ENCODE results near the gene NDST3.

The NDST3 gene

GRCh38 chr4:118036336-118036735 is 2.0 kb downstream of the NDST3 start:
- no peak for TF ChIP-seq GATA2 (IDR thresholded peaks at IDR 0.05; ENCODE audit: low read depth, low read length)
- TF ChIP-seq GATA3 (IDR thresholded peaks at IDR 0.05; ENCODE audit: low read depth, low read length) = no peak

- TF ChIP-seq GATA2 (IDR thresholded peaks at IDR 0.05; ENCODE audit: low read depth, low read length) = no peak
- no peak for TF ChIP-seq GATA3 (IDR thresholded peaks at IDR 0.05; ENCODE audit: low read depth, low read length)
These were observed 3.7 kb downstream of the NDST3 start for GRCh38 chr4:118037955-118038354.

- TF ChIP-seq GATA3 (IDR thresholded peaks at IDR 0.05; ENCODE audit: low read depth, low read length) (no peak), GATA2 (IDR thresholded peaks at IDR 0.05; ENCODE audit: low read depth, low read length) (no peak)
These were observed 12.0 kb downstream of the NDST3 start for GRCh38 chr4:118046323-118046722.

- TF ChIP-seq GATA2 (IDR thresholded peaks at IDR 0.05; ENCODE audit: low read depth, low read length) (no peak), GATA3 (IDR thresholded peaks at IDR 0.05; ENCODE audit: low read depth, low read length) (no peak)
These were observed 12.8 kb downstream of the NDST3 start for GRCh38 chr4:118047043-118047442.

- TF ChIP-seq GATA3 (IDR thresholded peaks at IDR 0.05; ENCODE audit: low read depth, low read length) (no peak), GATA2 (IDR thresholded peaks at IDR 0.05; ENCODE audit: low read depth, low read length) (no peak)
These were observed 24.7 kb downstream of the NDST3 start for GRCh38 chr4:118058955-118059354.

- TF ChIP-seq GATA2 (IDR thresholded peaks at IDR 0.05; ENCODE audit: low read depth, low read length) (no peak), GATA3 (IDR thresholded peaks at IDR 0.05; ENCODE audit: low read depth, low read length) (no peak)
These were observed 25.1 kb downstream of the NDST3 start for GRCh38 chr4:118059397-118059796.

GRCh38 chr4:118076958-118077766 is 42.9 kb downstream of the NDST3 start:
- TF ChIP-seq GATA2 (IDR thresholded peaks at IDR 0.05; ENCODE audit: low read depth, low read length) = no peak
- no peak for TF ChIP-seq GATA3 (IDR thresholded peaks at IDR 0.05; ENCODE audit: low read depth, low read length)

GRCh38 chr4:118077767-118078105 is 43.5 kb downstream of the NDST3 start:
- no peak for TF ChIP-seq GATA3 (IDR thresholded peaks at IDR 0.05; ENCODE audit: low read depth, low read length)

GRCh38 chr4:118081434-118081833 is 47.1 kb downstream of the NDST3 start:
- no peak for TF ChIP-seq GATA2 (IDR thresholded peaks at IDR 0.05; ENCODE audit: low read depth, low read length)
- TF ChIP-seq GATA3 (IDR thresholded peaks at IDR 0.05; ENCODE audit: low read depth, low read length) = no peak

GRCh38 chr4:118082182-118082581 is 47.9 kb downstream of the NDST3 start:
- TF ChIP-seq GATA2 (IDR thresholded peaks at IDR 0.05; ENCODE audit: low read depth, low read length) = no peak
- TF ChIP-seq GATA3 (IDR thresholded peaks at IDR 0.05; ENCODE audit: low read depth, low read length) = no peak

GRCh38 chr4:118085700-118086099 is 51.4 kb downstream of the NDST3 start:
- TF ChIP-seq GATA3 (IDR thresholded peaks at IDR 0.05; ENCODE audit: low read depth, low read length) = no peak
- TF ChIP-seq GATA2 (IDR thresholded peaks at IDR 0.05; ENCODE audit: low read depth, low read length) = no peak

- TF ChIP-seq GATA2 (IDR thresholded peaks at IDR 0.05; ENCODE audit: low read depth, low read length) (no peak), GATA3 (IDR thresholded peaks at IDR 0.05; ENCODE audit: low read depth, low read length) (no peak)
These were observed 52.1 kb downstream of the NDST3 start for GRCh38 chr4:118086344-118086743.

GRCh38 chr4:118087366-118087765 is 53.1 kb downstream of the NDST3 start:
- no peak for TF ChIP-seq GATA3 (IDR thresholded peaks at IDR 0.05; ENCODE audit: low read depth, low read length)
- TF ChIP-seq GATA2 (IDR thresholded peaks at IDR 0.05; ENCODE audit: low read depth, low read length) = no peak

GRCh38 chr4:118099106-118099505 is 64.8 kb downstream of the NDST3 start:
- no peak for TF ChIP-seq GATA2 (IDR thresholded peaks at IDR 0.05; ENCODE audit: low read depth, low read length)
- TF ChIP-seq GATA3 (IDR thresholded peaks at IDR 0.05; ENCODE audit: low read depth, low read length) = no peak

GRCh38 chr4:118102195-118102594 is 67.9 kb downstream of the NDST3 start:
- TF ChIP-seq GATA3 (IDR thresholded peaks at IDR 0.05; ENCODE audit: low read depth, low read length) = no peak
- no peak for TF ChIP-seq GATA2 (IDR thresholded peaks at IDR 0.05; ENCODE audit: low read depth, low read length)
